ENCODE measurements around the gene AMMECR1.
A peak's percentile ranks its signal among the peaks of the same experiment; 100 is the strongest.

Gene AMMECR1

DNA sequence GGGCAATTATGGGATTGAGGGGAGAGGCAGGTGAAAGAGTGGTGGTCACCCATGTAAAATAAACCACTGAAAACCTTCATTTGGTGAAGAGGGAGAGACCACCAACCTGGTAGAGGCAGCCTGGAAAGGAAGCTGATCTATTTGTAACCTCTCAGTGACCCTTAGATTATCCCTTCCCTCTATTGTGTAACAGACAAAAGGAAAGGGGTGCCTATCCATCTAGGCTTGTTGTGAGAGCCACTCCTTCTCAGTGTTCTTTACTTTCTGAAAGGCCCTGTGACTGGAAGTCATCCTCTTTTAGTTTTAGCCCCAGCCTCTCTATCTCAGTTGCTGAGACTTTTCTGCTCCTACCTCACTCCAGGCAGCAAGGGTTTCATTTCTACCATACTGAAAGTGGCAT, 172.6 kb downstream of the AMMECR1 start:
- H3K9me3 ChIP-seq (replicated peaks; ENCODE audit: insufficient read depth, low read length), result no peaks in the 10 kb centered on the region
- no peaks in the 10 kb centered on the region for H3K79me2 ChIP-seq (ENCODE audit: low read length)
- peak overlapping the region; percentile 22; the same call in 1 of the 2 replicates for H3K4me2 ChIP-seq (ENCODE audit: low read depth, low read length)
- no peak overlapping the region for H3K4me3 ChIP-seq (ENCODE audit: low read length)
- H4K20me1 ChIP-seq (ENCODE audit: insufficient read depth, low read length), result no peaks in the 10 kb centered on the region
- peak; percentile 38 for DNase-seq
- peaks cover 25% of the 10 kb centered on the region for H3K4me1 ChIP-seq (ENCODE audit: low read length)
- no peaks in the 10 kb centered on the region for H3K9me2 ChIP-seq (replicated peaks; ENCODE audit: insufficient read depth, low read length)
- TF ChIP-seq EZH2phosphoT487 (IDR thresholded peaks at IDR 0.05; ENCODE audit: low read length), result no peak
- TF ChIP-seq EZH2 (optimal IDR thresholded peaks at IDR 0.05; ENCODE audit: low read depth, low read length), result no peak
- TF ChIP-seq, protein P1, sequence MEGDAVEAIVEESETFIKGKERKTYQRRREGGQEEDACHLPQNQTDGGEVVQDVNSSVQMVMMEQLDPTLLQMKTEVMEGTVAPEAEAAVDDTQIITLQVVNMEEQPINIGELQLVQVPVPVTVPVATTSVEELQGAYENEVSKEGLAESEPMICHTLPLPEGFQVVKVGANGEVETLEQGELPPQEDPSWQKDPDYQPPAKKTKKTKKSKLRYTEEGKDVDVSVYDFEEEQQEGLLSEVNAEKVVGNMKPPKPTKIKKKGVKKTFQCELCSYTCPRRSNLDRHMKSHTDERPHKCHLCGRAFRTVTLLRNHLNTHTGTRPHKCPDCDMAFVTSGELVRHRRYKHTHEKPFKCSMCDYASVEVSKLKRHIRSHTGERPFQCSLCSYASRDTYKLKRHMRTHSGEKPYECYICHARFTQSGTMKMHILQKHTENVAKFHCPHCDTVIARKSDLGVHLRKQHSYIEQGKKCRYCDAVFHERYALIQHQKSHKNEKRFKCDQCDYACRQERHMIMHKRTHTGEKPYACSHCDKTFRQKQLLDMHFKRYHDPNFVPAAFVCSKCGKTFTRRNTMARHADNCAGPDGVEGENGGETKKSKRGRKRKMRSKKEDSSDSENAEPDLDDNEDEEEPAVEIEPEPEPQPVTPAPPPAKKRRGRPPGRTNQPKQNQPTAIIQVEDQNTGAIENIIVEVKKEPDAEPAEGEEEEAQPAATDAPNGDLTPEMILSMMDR (IDR thresholded peaks at IDR 0.05; ENCODE audit: low read length), result no peak
- H3K36me3 ChIP-seq (replicated peaks; ENCODE audit: insufficient read depth, low read length), result no peaks in the 10 kb centered on the region
- H3K9ac ChIP-seq (ENCODE audit: low read length), result no peak overlapping the region
- H3F3A ChIP-seq (ENCODE audit: insufficient read depth, low read length), result peaks cover 9% of the 10 kb centered on the region; the same call in 1 of the 2 replicates
- no peak overlapping the region for H2AFZ ChIP-seq (ENCODE audit: low read length)
- H3K27me3 ChIP-seq (replicated peaks; ENCODE audit: insufficient read depth, low read length), result no peaks in the 10 kb centered on the region
- peak overlapping the region; percentile 51; the same call in 1 of the 2 replicates for H3K27ac ChIP-seq (ENCODE audit: low read length)

Measured in MM.1S (cell line).